HEK293 (cell line): ENCODE measurements around the gene PLEKHA4.

Experiments
- CTCF ChIA-PET: fragments of 350-600 bp; formaldehyde crosslinking; extraction: SDS; loops from one replicate; lab custom pipeline; 2021; ENCODE audit warnings: antibody characterized with exemption; lab: Yijun Ruan, JAX
- POLR2A ChIA-PET: fragments of 300-600 bp; formaldehyde crosslinking; extraction: SDS; loops from one replicate; lab custom pipeline; 2020; ENCODE audit warnings: antibody characterized with exemption, inconsistent platforms; lab: Yijun Ruan, JAX
- H3K27ac ChIP-seq: fragments of 200-500 bp; sonication (Bioruptor generic); 2 replicates; pipeline ENCODE4 v1.5.1; 2014; ENCODE audit warnings: low read depth, low read length, control low read depth, inconsistent platforms; ENCODE audit errors: extremely low read depth
- H3K36me3 ChIP-seq, 2 experiments: fragments of 200-500 bp in 1 of 2; sonication (Bioruptor generic) in 1 of 2; 1 replicate in 1 of 2; 2 replicates in 1 of 2; pipeline ENCODE4 v1.5.1; 2014 to 2017; ENCODE audit warnings: inconsistent platforms in 2 of 2, low read length in 2 of 2; ENCODE audit not compliant: control insufficient read depth in 2 of 2, insufficient read depth in 1 of 2
- H3K4me1 ChIP-seq: fragments of 200-500 bp; sonication (Bioruptor generic); 2 replicates; pipeline ENCODE4 v1.5.1; 2014; ENCODE audit warnings: mild to moderate bottlenecking, low read length, inconsistent platforms; ENCODE audit not compliant: control insufficient read depth, insufficient read depth
- H3K4me3 ChIP-seq: 2 replicates; pipeline ENCODE4 v1.5.1; 2011; ENCODE audit warnings: low read depth, mild to moderate bottlenecking, control low read depth, low read length, moderate library complexity
- H3K9me3 ChIP-seq: fragments of 200-500 bp; sonication (Bioruptor generic); 2 replicates; pipeline ENCODE4 v1.5.1; 2014; ENCODE audit warnings: low read depth, low read length, inconsistent platforms; ENCODE audit not compliant: control insufficient read depth, insufficient read depth
- ATF2 ChIP-seq: fragments of 450-650 bp; formaldehyde crosslinking; IDR thresholded peaks from 2 replicates; pipeline ENCODE4 v1.5.1; 2016; ENCODE audit warnings: missing biosample characterization, missing genetic modification characterization, low read depth
- EGR2 ChIP-seq: fragments of 450-650 bp; formaldehyde crosslinking; IDR thresholded peaks from 2 replicates; pipeline ENCODE4 v1.5.1; 2016; ENCODE audit warnings: low read depth, missing biosample characterization, missing genetic modification characterization
- GLIS1 ChIP-seq: fragments of 450-650 bp; formaldehyde crosslinking; IDR thresholded peaks from 2 replicates; pipeline ENCODE4 v1.5.1; 2016; ENCODE audit warnings: missing biosample characterization, missing genetic modification characterization
- PRDM1 ChIP-seq: fragments of 450-650 bp; formaldehyde crosslinking; IDR thresholded peaks from 2 replicates; pipeline ENCODE4; 2016; ENCODE audit warnings: missing biosample characterization, missing genetic modification characterization
- REST ChIP-seq: fragments of 450-650 bp; formaldehyde crosslinking; IDR thresholded peaks from 2 replicates; pipeline ENCODE4 v1.5.1; 2016; ENCODE audit warnings: missing biosample characterization, missing genetic modification characterization
- ZBTB17 ChIP-seq: fragments of 450-650 bp; formaldehyde crosslinking; IDR thresholded peaks from 2 replicates; pipeline ENCODE4 v1.5.1; 2016; ENCODE audit warnings: missing biosample characterization, missing genetic modification characterization
- ZBTB48 ChIP-seq: fragments of 450-650 bp; formaldehyde crosslinking; IDR thresholded peaks from 2 replicates; pipeline ENCODE4 v1.5.1; 2016; ENCODE audit warnings: missing biosample characterization, missing genetic modification characterization
- ZNF10 ChIP-seq: fragments of 450-650 bp; formaldehyde crosslinking; IDR thresholded peaks from 2 replicates; pipeline ENCODE4 v1.5.1; 2017; ENCODE audit warnings: missing biosample characterization, missing genetic modification characterization
- ZNF140 ChIP-seq: fragments of 450-650 bp; formaldehyde crosslinking; IDR thresholded peaks from 2 replicates; pipeline ENCODE4 v1.5.1; 2016; ENCODE audit warnings: missing biosample characterization, missing genetic modification characterization
- ZNF155 ChIP-seq: fragments of 450-650 bp; formaldehyde crosslinking; IDR thresholded peaks from 2 replicates; pipeline ENCODE4 v1.5.1; 2016; ENCODE audit warnings: missing biosample characterization, missing genetic modification characterization
- ZNF157 ChIP-seq: fragments of 450-650 bp; formaldehyde crosslinking; IDR thresholded peaks from 2 replicates; pipeline ENCODE4 v1.5.1; 2016; ENCODE audit warnings: missing biosample characterization, missing genetic modification characterization
- ZNF2 ChIP-seq: fragments of 450-650 bp; formaldehyde crosslinking; IDR thresholded peaks from 2 replicates; pipeline ENCODE4 v1.5.1; 2016; ENCODE audit warnings: missing biosample characterization, missing genetic modification characterization
- ZNF335 ChIP-seq: fragments of 450-650 bp; formaldehyde crosslinking; conservative IDR thresholded peaks from 2 replicates; pipeline ENCODE4 v1.5.1; 2016; ENCODE audit warnings: missing biosample characterization, missing genetic modification characterization
- ZNF341 ChIP-seq: fragments of 450-650 bp; formaldehyde crosslinking; IDR thresholded peaks from 2 replicates; pipeline ENCODE4; 2016; ENCODE audit warnings: low read depth, missing biosample characterization, missing genetic modification characterization
- ZNF366 ChIP-seq: fragments of 450-650 bp; formaldehyde crosslinking; conservative IDR thresholded peaks from 2 replicates; pipeline ENCODE4 v1.5.1; 2016; ENCODE audit warnings: missing biosample characterization, missing genetic modification characterization
- ZNF398 ChIP-seq: fragments of 450-650 bp; formaldehyde crosslinking; IDR thresholded peaks from 2 replicates; pipeline ENCODE4 v1.5.1; 2017; ENCODE audit warnings: missing biosample characterization, missing genetic modification characterization
- ZNF48 ChIP-seq: fragments of 450-650 bp; formaldehyde crosslinking; IDR thresholded peaks from 2 replicates; pipeline ENCODE4 v1.5.1; 2016; ENCODE audit warnings: missing biosample characterization, missing genetic modification characterization
- ZNF501 ChIP-seq: fragments of 450-650 bp; formaldehyde crosslinking; IDR thresholded peaks from 2 replicates; pipeline ENCODE4 v1.5.1; 2016; ENCODE audit warnings: missing biosample characterization, missing genetic modification characterization
- ZNF580 ChIP-seq: fragments of 450-650 bp; formaldehyde crosslinking; IDR thresholded peaks from 2 replicates; pipeline ENCODE4 v1.5.1; 2016; ENCODE audit warnings: missing biosample characterization, missing genetic modification characterization
- ZNF596 ChIP-seq: fragments of 450-650 bp; IDR thresholded peaks from 2 replicates; pipeline ENCODE4 v1.5.0; 2018; ENCODE audit warnings: missing biosample characterization, mild to moderate bottlenecking, missing genetic modification characterization, moderate library complexity
- ZNF621 ChIP-seq: fragments of 450-650 bp; formaldehyde crosslinking; IDR thresholded peaks from 2 replicates; pipeline ENCODE4 v1.5.1; 2017; ENCODE audit warnings: missing biosample characterization, missing genetic modification characterization
- ZNF629 ChIP-seq: fragments of 450-650 bp; formaldehyde crosslinking; IDR thresholded peaks from 2 replicates; pipeline ENCODE4 v1.5.1; 2017; ENCODE audit warnings: missing biosample characterization, missing genetic modification characterization
- ZNF639 ChIP-seq: fragments of 450-650 bp; formaldehyde crosslinking; IDR thresholded peaks from 2 replicates; pipeline ENCODE4 v1.5.1; 2016; ENCODE audit warnings: missing biosample characterization, missing genetic modification characterization
- ZNF76 ChIP-seq: fragments of 450-650 bp; formaldehyde crosslinking; IDR thresholded peaks from 2 replicates; pipeline ENCODE4; 2016; ENCODE audit warnings: low read depth, missing biosample characterization, missing genetic modification characterization, borderline replicate concordance
- ZNF791 ChIP-seq: fragments of 450-650 bp; formaldehyde crosslinking; IDR thresholded peaks from 2 replicates; pipeline ENCODE4 v1.5.1; 2016; ENCODE audit warnings: missing biosample characterization, missing genetic modification characterization
- ZNF843 ChIP-seq: fragments of 450-650 bp; formaldehyde crosslinking; IDR thresholded peaks from 2 replicates; pipeline ENCODE4 v1.5.1; 2016; ENCODE audit warnings: missing biosample characterization, missing genetic modification characterization
- ZSCAN18 ChIP-seq: fragments of 450-650 bp; formaldehyde crosslinking; IDR thresholded peaks from 2 replicates; pipeline ENCODE4 v1.5.1; 2016; ENCODE audit warnings: missing biosample characterization, missing genetic modification characterization
- ZSCAN30 ChIP-seq: fragments of 450-650 bp; IDR thresholded peaks from 2 replicates; pipeline ENCODE4 v1.5.1; 2018; ENCODE audit warnings: missing biosample characterization, mild to moderate bottlenecking, missing genetic modification characterization, moderate library complexity

The PLEKHA4 gene

GRCh38 chr19:48868114-48868886, at the start of gene PLEKHA4:
TSS of gene PLEKHA4 (minus strand) at chr19:48868617. CDS start at chr19:48867620, 997 bp downstream.
- no peaks in the 10 kb centered on the region for H3K9me3 ChIP-seq
- peaks cover 9% of the 10 kb centered on the region; the same call in 1 of the 2 replicates for H3K4me1 ChIP-seq
- CTCF ChIA-PET = interaction anchor here (0.6 to 2.2 kb wide), 3 partner anchors 26 to 363 kb away, joined by 3 to 11 read pairs (median 4); no protein-coding TSS in a partner anchor
- peaks cover 0 to 1% of the 10 kb centered on the region in 2 experiments; a peak in 1 of 3 replicates for H3K36me3 ChIP-seq
- peak within 1 kb of the TSS; percentile 40 for H3K27ac ChIP-seq
- H3K4me3 ChIP-seq = no peak within 1 kb of the TSS
- POLR2A ChIA-PET = interaction anchor here (1.2 to 1.6 kb wide), 2 partner anchors 21 to 24 kb away, joined by 3 to 7 read pairs; no protein-coding TSS in a partner anchor
- TF ChIP-seq ZNF155 (tag by site-specific recombination) (0 out of 2 replicates have a peak, but pooled peaks have one; percentile 13), ZNF596 (tag by site-specific recombination) (peak; percentile 86), REST (tag by site-specific recombination) (0 out of 2 replicates have a peak, but pooled peaks have one; percentile 51), ATF2 (tag by site-specific recombination) (no peak), EGR2 (tag by site-specific recombination) (peak; percentile 80), ZNF76 (tag by site-specific recombination) (no peak), PRDM1 (tag by site-specific recombination) (peak; percentile 100), GLIS1 (tag by site-specific recombination) (peak; percentile 26; the same call in 1 of the 2 replicates), ZNF10 (tag by site-specific recombination) (peak; percentile 57; the same call in 1 of the 2 replicates), ZNF843 (tag by site-specific recombination) (peak; percentile 54), ZNF791 (tag by site-specific recombination) (peak; percentile 58), ZNF366 (peak; percentile 97), ZNF341 (tag by site-specific recombination) (peak; percentile 55), ZNF621 (tag by site-specific recombination) (no peak), ZNF629 (tag by site-specific recombination) (no peak), ZBTB17 (peak; percentile 76; the same call in 1 of the 2 replicates), ZNF157 (tag by site-specific recombination) (peak; percentile 38; the same call in 1 of the 2 replicates), ZSCAN30 (tag by site-specific recombination) (no peak), ZNF580 (tag by site-specific recombination) (peak; percentile 51; the same call in 1 of the 2 replicates), ZNF501 (tag by site-specific recombination) (0 out of 2 replicates have a peak, but pooled peaks have one; percentile 23), ZNF140 (tag by site-specific recombination) (no peak), ZBTB48 (tag by site-specific recombination) (no peak), ZNF48 (no peak), ZSCAN18 (tag by site-specific recombination) (peak; percentile 47; the same call in 1 of the 2 replicates), ZNF335 (peak; percentile 75), ZNF639 (tag by site-specific recombination) (no peak), ZNF398 (tag by site-specific recombination) (peak; percentile 43), ZNF2 (tag by site-specific recombination) (0 out of 2 replicates have a peak, but pooled peaks have one; percentile 22)
